ENCODE results near the gene SYNE1.

Gene SYNE1

DNA sequence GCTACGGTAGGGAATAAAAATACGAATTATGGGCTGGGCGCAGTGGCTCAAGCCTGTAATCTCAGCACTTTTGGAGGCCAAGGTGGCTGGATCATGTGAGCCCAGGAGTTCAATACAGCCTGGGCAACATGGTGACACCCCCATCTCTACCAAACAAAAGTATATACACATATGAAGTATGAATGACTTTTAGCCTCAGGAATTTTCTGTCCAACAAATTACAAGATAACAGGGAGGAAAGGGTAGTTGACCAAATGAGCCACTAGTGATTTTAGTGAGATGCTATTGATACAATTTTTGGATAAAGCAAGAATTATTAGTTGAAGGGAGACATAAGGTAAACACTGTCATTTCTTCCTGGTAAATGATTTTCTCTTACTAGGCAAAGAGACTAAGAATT, 328.2 kb downstream of the SYNE1 start:
- H3K4me3 ChIP-seq (ENCODE audit: low read depth, low read length) = no peak overlapping the region
- TF ChIP-seq, protein P1, sequence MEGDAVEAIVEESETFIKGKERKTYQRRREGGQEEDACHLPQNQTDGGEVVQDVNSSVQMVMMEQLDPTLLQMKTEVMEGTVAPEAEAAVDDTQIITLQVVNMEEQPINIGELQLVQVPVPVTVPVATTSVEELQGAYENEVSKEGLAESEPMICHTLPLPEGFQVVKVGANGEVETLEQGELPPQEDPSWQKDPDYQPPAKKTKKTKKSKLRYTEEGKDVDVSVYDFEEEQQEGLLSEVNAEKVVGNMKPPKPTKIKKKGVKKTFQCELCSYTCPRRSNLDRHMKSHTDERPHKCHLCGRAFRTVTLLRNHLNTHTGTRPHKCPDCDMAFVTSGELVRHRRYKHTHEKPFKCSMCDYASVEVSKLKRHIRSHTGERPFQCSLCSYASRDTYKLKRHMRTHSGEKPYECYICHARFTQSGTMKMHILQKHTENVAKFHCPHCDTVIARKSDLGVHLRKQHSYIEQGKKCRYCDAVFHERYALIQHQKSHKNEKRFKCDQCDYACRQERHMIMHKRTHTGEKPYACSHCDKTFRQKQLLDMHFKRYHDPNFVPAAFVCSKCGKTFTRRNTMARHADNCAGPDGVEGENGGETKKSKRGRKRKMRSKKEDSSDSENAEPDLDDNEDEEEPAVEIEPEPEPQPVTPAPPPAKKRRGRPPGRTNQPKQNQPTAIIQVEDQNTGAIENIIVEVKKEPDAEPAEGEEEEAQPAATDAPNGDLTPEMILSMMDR (IDR thresholded peaks at IDR 0.05; ENCODE audit: control insufficient read depth, extremely low read depth, insufficient read depth) = no peak
- DNase-seq (ENCODE audit: low read depth) = no peak

DNA sequence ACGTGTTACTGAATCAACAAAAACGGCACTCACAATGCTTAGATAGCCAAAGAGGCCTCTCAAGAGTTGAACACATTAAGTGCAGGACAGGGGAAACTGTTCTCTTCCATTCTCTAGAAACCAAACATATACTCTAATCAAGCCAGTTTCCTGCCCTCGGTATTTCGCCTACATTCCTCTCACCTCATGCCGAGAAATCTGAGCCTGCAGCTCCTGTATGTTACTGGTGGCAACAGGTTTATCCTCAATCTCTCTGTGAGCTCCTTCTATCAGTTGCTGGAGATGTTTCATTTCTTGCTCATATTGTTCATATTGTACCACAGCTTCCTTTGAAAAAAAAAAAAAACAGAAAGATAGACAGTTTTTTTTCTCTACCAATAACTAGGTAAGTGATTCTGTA, 328.9 kb downstream of the SYNE1 start:
- TF ChIP-seq, protein P1 (IDR thresholded peaks at IDR 0.05; ENCODE audit: control insufficient read depth, extremely low read depth, insufficient read depth) = no peak
- no peak overlapping the region for H3K4me3 ChIP-seq (ENCODE audit: low read depth, low read length)
- DNase-seq (ENCODE audit: low read depth) = no peak

DNA sequence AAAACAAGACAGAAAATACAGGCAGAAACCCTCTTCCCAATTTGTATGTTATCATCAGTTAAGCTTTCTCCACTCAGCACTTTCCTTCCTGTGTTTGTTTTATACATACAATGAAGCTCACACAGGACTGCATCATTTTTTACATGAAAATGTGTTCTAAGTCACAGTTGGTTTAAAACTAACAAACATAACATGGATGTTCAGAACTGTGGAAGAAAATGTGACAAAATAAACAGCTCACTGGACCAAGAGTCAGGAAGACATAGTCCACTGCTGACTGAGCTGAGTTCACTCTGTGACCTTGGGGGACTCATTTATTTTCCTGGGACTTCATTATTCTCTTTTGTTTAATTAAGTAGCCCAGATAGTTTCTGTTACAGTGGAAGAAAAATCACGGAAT, 331.5 kb downstream of the SYNE1 start:
- H3K4me3 ChIP-seq (ENCODE audit: low read depth, low read length) = no peak overlapping the region
- TF ChIP-seq, protein P1 (IDR thresholded peaks at IDR 0.05; ENCODE audit: control insufficient read depth, extremely low read depth, insufficient read depth) = no peak
- DNase-seq (ENCODE audit: low read depth) = no peak

DNA sequence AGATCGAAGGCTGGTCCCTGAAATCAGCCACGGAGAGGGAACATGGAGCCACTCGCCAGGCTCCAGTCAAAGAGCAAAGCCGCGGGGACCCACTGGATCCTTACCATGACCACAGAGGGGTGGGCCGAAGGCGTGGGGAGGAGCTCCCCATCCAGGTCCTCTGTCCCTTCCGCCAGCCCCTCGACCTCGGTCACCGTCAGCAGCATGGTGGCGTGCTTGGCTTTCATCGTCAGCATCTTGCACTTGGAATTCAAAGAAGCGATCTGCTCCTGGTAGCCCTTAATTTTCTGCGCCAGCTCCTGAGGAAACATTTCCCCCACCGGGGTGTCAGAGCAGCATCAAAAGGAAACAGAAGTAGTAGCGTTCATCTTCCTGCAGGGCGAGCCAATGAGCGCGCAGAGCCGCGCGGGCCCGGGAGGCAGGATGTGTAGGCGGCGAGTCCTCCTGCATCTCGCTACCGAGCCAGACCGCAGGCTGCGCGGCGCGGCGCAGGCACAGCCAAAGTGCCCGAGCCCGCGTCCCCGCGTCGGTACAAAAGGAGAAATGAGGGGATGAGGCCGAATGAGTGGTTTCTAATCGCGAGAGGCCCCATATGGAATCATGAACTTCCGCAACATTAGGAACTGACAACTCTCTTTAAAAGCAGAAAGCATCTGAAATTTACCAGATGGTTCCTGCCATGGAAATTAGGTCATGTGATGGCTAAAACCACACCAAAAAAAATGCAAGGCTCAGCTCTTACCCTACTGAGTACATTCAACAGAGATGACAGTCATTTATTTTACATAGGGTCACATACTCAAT, 335.2 kb downstream of the SYNE1 start:
- TF ChIP-seq, protein P1 (IDR thresholded peaks at IDR 0.05; ENCODE audit: control insufficient read depth, extremely low read depth, insufficient read depth) = peak; percentile 59
- peak overlapping the region; percentile 53 for H3K4me3 ChIP-seq (ENCODE audit: low read depth, low read length)
- peak; percentile 26 for DNase-seq (ENCODE audit: low read depth)

DNA sequence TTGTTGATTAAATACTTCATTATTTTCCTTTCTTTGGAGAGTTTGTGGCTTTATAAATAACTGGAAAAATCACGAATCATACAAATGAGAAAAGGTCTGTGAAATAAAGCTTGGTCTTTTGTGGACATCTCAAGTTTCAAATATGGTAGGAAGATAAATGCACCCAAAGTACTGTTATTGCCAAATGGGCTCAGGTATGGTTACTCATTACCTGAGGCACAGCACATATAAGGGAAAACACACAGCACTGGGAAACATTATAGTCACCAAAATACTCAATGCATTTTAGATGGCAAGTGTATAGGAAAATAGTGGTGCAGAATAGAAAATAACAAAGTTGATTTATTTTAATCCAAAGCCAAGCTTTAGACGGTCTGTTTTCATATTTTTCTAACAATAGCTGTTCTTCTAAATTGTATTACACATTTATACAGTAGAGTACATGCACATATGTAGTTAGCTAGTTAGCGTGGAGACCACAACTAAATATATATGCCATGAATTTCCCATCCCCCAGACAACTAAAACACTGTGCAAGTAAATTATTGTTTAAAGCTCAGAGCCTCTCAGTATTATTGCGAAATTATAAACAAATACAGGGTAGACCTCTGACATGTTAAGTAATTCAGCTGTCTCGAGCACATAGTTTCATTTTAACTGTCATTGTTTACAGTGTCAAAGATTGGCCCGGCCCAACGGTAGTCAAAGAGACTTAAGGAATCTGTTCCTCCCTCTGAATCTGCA, 336.0 kb downstream of the SYNE1 start:
- peak overlapping the region; percentile 53 for H3K4me3 ChIP-seq (ENCODE audit: low read depth, low read length)
- TF ChIP-seq, protein P1 (IDR thresholded peaks at IDR 0.05; ENCODE audit: control insufficient read depth, extremely low read depth, insufficient read depth) = no peak
- DNase-seq (ENCODE audit: low read depth) = no peak

DNA sequence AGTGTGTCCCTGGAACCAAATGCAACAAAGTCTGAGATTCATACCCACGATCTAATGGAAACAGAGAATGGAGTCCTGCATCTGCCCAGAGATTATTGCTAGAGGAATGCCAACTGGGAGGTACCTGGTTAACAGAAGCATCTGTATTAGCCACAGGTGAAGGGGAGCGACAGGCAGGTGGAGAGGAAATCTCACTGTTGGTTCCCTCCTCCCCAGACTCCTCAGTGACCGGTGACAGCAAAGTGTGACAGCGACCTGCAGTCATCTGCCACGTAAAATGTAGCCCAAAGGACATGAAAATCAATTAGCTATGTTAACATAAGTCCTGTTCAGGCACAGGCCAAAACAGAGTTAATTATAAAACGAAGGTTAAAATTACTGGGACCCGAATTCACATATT, 336.6 kb downstream of the SYNE1 start:
- TF ChIP-seq, protein P1 (IDR thresholded peaks at IDR 0.05; ENCODE audit: control insufficient read depth, extremely low read depth, insufficient read depth) = no peak
- no peak for DNase-seq (ENCODE audit: low read depth)
- no peak overlapping the region for H3K4me3 ChIP-seq (ENCODE audit: low read depth, low read length)
